LNCAP (cell line): Measurements from ENCODE around the gene DRICH1.
A peak's percentile ranks its signal among the peaks of the same experiment; 100 is the strongest.

Experiments used
- CTCF ChIP-seq: fragments of 450-650 bp; IDR thresholded peaks from 2 replicates; pipeline ENCODE4 v1.5.1; 2017; ENCODE audit warnings: mild to moderate bottlenecking

The DRICH1 gene

GRCh38 chr22:23591201-23591791, 40.8 kb downstream of the DRICH1 start:
- peak; percentile 95 for TF ChIP-seq CTCF

DNA sequence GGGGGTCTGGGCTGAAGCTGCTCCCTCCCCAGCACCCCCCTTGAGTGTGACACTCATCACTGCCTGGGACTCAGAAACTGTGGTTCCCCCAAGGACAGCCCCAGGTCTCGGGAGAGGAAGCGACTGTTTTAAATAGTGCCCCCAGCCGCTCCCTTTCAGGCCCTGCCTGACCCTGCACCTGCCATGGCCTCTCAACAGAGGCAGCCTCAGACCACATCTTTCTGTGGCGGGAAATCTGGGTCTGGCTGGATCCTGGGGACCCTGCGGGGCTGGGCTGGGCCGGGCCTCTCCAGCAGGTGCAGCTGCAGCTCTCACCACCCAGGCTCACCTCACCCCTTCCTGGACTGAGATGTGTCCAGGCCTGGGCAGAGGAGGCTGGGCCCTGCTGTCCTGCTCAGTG, 48.3 kb downstream of the DRICH1 start:
- TF ChIP-seq CTCF = no peak

GRCh38 chr22:23583153-23583552, 49.0 kb downstream of the DRICH1 start:
- no peak for TF ChIP-seq CTCF

DNA sequence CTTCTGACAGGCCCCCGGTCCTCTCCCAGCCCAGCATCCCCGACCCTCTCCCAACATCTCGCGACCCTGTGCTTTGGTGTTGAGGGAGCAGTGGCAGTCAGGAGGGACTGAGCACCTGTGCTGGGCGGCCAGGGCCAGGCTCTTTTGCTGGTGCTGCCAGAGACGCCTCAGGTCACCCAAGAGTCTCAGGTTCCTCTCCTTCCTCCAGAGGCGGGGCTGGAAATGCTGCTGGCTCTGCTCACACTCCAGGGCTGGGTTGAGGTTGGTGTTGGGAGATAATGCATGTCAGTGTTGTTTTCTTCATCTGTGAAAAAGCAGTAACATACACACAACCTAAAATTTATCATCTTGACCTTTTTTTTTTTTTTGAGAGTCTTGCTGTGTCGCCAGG, 50.9 kb downstream of the DRICH1 start:
- TF ChIP-seq CTCF = no peak

- no peak for TF ChIP-seq CTCF
These were observed 51.4 kb downstream of the DRICH1 start for GRCh38 chr22:23580576-23581259.

- no peak for TF ChIP-seq CTCF
These were observed 52.1 kb downstream of the DRICH1 start, which contains the start of gene IGLL1 for GRCh38 chr22:23579870-23580575. IGLL1 (minus strand) TSS chr22:23580290; CDS start chr22:23580190, 100 bp downstream.

DNA sequence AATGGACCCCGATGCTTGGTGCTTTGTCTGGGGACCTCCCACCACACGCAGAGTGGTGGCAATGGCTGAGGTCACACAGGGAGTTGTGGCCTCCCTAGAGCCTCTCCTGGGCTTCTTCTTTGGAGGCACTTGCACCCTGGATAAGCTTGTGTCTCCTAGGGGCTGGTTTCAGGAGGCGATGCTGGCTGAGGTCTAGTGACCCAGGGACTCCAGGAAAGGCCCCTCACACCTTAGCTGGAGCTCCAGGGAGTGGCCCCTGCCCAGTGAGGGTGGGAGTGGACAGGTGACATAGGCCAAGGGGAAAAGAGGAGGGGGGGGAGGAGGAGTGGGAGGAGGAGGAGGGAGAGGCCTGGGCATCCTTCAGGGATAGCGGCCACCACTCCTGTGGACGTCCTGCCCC, 52.8 kb downstream of the DRICH1 start:
- no peak for TF ChIP-seq CTCF
